Neural cell (in vitro differentiated cells): Measurements from ENCODE around the gene SLC9A2. TPM values are rescaled to one million over a fixed set of nuclear protein-coding genes. Genes with fewer than 3 reads are reported as not detected.

Experiments used
- H2AFZ ChIP-seq: fragments of 200-600, 300-800 bp; sonication (generic), shearing (Covaris generic); 2 replicates; pipeline ENCODE4 v1.6.0; 2014; ENCODE audit warnings: low read depth, mild to moderate bottlenecking, antibody characterized with exemption, low read length, moderate library complexity
- H3F3A ChIP-seq: fragments of 200-600 bp; shearing (Covaris generic); 2 replicates; pipeline ENCODE4 v1.6.1; 2016; ENCODE audit warnings: mild to moderate bottlenecking, moderate library complexity, mixed read lengths, antibody characterized with exemption, low read length; ENCODE audit not compliant: insufficient read depth, poor library complexity, severe bottlenecking
- H3K27ac ChIP-seq: fragments of 200-600, 300-800 bp; sonication (generic), shearing (Covaris generic); 2 replicates; pipeline ENCODE4 v1.5.1; 2014; ENCODE audit warnings: mild to moderate bottlenecking, low read length, moderate library complexity
- H3K27me3 ChIP-seq: fragments of 300-800, 200-600 bp; sonication (generic), shearing (Covaris generic); 2 replicates; pipeline ENCODE4 v1.6.0; 2014; ENCODE audit warnings: mild to moderate bottlenecking, low read depth, low read length, moderate library complexity; ENCODE audit not compliant: insufficient read depth
- H3K36me3 ChIP-seq: fragments of 300-800, 200-600 bp; sonication (generic), shearing (Covaris generic); 2 replicates; pipeline ENCODE4 v1.5.1; 2014; ENCODE audit warnings: mild to moderate bottlenecking, antibody characterized with exemption, low read length, moderate library complexity; ENCODE audit not compliant: insufficient read depth
- H3K4me2 ChIP-seq: fragments of 300-800, 200-600 bp; sonication (generic), shearing (Covaris generic); 2 replicates; pipeline ENCODE4 v1.6.0; 2014; ENCODE audit warnings: mild to moderate bottlenecking, low read length
- H3K4me3 ChIP-seq: fragments of 300-800, 200-600 bp; sonication (generic), shearing (Covaris generic); 2 replicates; pipeline ENCODE4 v1.5.1; 2014; ENCODE audit warnings: mild to moderate bottlenecking, low read length, moderate library complexity
- H3K79me2 ChIP-seq: fragments of 200-600 bp; shearing (Covaris generic); replicated peaks from 2 replicates; pipeline ENCODE4 v1.6.0; 2014; ENCODE audit warnings: mild to moderate bottlenecking, low read length, moderate library complexity; ENCODE audit not compliant: insufficient read depth
- H3K9ac ChIP-seq: fragments of 300-800, 200-600 bp; sonication (generic), shearing (Covaris generic); 2 replicates; pipeline ENCODE4 v1.6.1; 2016; ENCODE audit warnings: mild to moderate bottlenecking, low read length, mixed read lengths
- H3K9me2 ChIP-seq: fragments of 200-600 bp; shearing (Covaris generic); 2 replicates; pipeline ENCODE4 v1.6.1; 2016; ENCODE audit warnings: mild to moderate bottlenecking, low read length, mixed read lengths; ENCODE audit not compliant: insufficient read depth
- H3K9me3 ChIP-seq: fragments of 200-600, 300-800 bp; sonication (generic), shearing (Covaris generic); 2 replicates; pipeline ENCODE4 v1.6.1; 2016; ENCODE audit warnings: mild to moderate bottlenecking, mixed run types, low read length, moderate library complexity, mixed read lengths
- H4K20me1 ChIP-seq: fragments of 200-600 bp; shearing (Covaris generic); 2 replicates; pipeline ENCODE4 v1.6.1; 2016; ENCODE audit warnings: mild to moderate bottlenecking, mixed run types; ENCODE audit not compliant: insufficient read depth
- EP300 ChIP-seq: fragments of 450-650 bp; conservative IDR thresholded peaks from 2 replicates; pipeline ENCODE4 v1.6.1; 2014; ENCODE audit warnings: antibody characterized with exemption, mild to moderate bottlenecking, moderate library complexity; ENCODE audit not compliant: poor library complexity, severe bottlenecking
- EZH2 ChIP-seq: fragments of 200-600, 300-800 bp; shearing (Covaris generic), sonication (generic); IDR thresholded peaks from 2 replicates; pipeline ENCODE4 v1.6.1; 2014; ENCODE audit warnings: antibody characterized with exemption, low read length, borderline replicate concordance, mild to moderate bottlenecking; ENCODE audit not compliant: insufficient read depth, poor library complexity, severe bottlenecking
- MXI1 ChIP-seq: fragments of 450-650 bp; conservative IDR thresholded peaks from 2 replicates; pipeline ENCODE4 v1.6.1; 2014; ENCODE audit warnings: antibody characterized with exemption, mild to moderate bottlenecking; ENCODE audit not compliant: poor library complexity, severe bottlenecking
- POLR2AphosphoS5 ChIP-seq: IDR thresholded peaks from 2 replicates; pipeline ENCODE4 v1.6.1; 2012
- RAD21 ChIP-seq: fragments of 450-650 bp; conservative IDR thresholded peaks from 2 replicates; pipeline ENCODE4 v1.6.1; 2014; ENCODE audit warnings: antibody characterized with exemption, mild to moderate bottlenecking, moderate library complexity
- SMC3 ChIP-seq: fragments of 450-650 bp; conservative IDR thresholded peaks from 2 replicates; pipeline ENCODE4 v1.6.1; 2014; ENCODE audit warnings: antibody characterized with exemption, mild to moderate bottlenecking, moderate library complexity; ENCODE audit not compliant: poor library complexity
- TAF1 ChIP-seq: IDR thresholded peaks from 2 replicates; pipeline ENCODE4 v1.6.1; 2012; ENCODE audit warnings: low read depth
- polyA plus RNA-seq: library from polyadenylated mRNA; depleted of rRNA; stranded (reverse); fragments of >200 nt; gene quantifications from 2 replicates; pipeline ENCODE4 v1.2.3, GENCODE V29; 2014
- TF ChIP-seq, protein P1 (sequence below): IDR thresholded peaks from 2 replicates; pipeline ENCODE4 v1.6.1; 2012; ENCODE audit warnings: borderline replicate concordance
- TF ChIP-seq, protein P2 (sequence below): fragments of 450-650 bp; IDR thresholded peaks from 2 replicates; pipeline ENCODE4 v1.5.1; 2014; ENCODE audit warnings: antibody characterized with exemption, mild to moderate bottlenecking, moderate library complexity; ENCODE audit not compliant: poor library complexity, severe bottlenecking

The SLC9A2 gene
- polyA plus RNA-seq, 1 donor from 2014 or later = 0.09 TPM

DNA sequence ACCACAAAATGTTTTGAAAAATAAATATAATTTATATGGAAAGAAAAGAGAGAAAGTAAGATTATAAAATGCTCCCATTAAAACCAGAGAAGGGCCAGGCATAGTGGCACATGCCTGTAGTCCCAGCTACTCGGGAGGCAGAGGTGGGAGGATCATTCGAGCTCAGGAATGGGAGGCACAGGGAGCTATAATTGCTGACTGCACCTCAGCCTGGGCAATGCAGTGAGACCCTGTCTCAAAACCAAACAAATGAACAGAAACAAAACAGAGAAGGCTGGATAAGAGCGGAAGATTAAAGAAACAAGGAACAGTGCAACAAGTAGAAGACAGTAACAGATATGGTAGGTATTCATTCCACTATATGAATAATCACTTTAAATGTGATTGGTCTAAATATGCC is 123.9 kb downstream of the SLC9A2 start:
- Histone ChIP-seq H3F3A (no peaks in the 10 kb centered on the region), H4K20me1 (no peaks in the 10 kb centered on the region), H3K27ac (no peak overlapping the region), H3K79me2 (no peaks in the 10 kb centered on the region), H3K9ac (no peak overlapping the region), H3K9me2 (no peaks in the 10 kb centered on the region), H3K4me3 (no peak overlapping the region), H2AFZ (no peak overlapping the region), H3K9me3 (no peaks in the 10 kb centered on the region), H3K27me3 (no peaks in the 10 kb centered on the region), H3K4me2 (no peak overlapping the region), H3K36me3 (no peaks in the 10 kb centered on the region)
- TF ChIP-seq EZH2 (no peak), POLR2AphosphoS5 (no peak), MXI1 (no peak), SMC3 (no peak), RAD21 (no peak), EP300 (no peak), TAF1 (no peak)
- TF ChIP-seq, protein P1, sequence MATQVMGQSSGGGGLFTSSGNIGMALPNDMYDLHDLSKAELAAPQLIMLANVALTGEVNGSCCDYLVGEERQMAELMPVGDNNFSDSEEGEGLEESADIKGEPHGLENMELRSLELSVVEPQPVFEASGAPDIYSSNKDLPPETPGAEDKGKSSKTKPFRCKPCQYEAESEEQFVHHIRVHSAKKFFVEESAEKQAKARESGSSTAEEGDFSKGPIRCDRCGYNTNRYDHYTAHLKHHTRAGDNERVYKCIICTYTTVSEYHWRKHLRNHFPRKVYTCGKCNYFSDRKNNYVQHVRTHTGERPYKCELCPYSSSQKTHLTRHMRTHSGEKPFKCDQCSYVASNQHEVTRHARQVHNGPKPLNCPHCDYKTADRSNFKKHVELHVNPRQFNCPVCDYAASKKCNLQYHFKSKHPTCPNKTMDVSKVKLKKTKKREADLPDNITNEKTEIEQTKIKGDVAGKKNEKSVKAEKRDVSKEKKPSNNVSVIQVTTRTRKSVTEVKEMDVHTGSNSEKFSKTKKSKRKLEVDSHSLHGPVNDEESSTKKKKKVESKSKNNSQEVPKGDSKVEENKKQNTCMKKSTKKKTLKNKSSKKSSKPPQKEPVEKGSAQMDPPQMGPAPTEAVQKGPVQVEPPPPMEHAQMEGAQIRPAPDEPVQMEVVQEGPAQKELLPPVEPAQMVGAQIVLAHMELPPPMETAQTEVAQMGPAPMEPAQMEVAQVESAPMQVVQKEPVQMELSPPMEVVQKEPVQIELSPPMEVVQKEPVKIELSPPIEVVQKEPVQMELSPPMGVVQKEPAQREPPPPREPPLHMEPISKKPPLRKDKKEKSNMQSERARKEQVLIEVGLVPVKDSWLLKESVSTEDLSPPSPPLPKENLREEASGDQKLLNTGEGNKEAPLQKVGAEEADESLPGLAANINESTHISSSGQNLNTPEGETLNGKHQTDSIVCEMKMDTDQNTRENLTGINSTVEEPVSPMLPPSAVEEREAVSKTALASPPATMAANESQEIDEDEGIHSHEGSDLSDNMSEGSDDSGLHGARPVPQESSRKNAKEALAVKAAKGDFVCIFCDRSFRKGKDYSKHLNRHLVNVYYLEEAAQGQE = no peak
- TF ChIP-seq, protein P2, sequence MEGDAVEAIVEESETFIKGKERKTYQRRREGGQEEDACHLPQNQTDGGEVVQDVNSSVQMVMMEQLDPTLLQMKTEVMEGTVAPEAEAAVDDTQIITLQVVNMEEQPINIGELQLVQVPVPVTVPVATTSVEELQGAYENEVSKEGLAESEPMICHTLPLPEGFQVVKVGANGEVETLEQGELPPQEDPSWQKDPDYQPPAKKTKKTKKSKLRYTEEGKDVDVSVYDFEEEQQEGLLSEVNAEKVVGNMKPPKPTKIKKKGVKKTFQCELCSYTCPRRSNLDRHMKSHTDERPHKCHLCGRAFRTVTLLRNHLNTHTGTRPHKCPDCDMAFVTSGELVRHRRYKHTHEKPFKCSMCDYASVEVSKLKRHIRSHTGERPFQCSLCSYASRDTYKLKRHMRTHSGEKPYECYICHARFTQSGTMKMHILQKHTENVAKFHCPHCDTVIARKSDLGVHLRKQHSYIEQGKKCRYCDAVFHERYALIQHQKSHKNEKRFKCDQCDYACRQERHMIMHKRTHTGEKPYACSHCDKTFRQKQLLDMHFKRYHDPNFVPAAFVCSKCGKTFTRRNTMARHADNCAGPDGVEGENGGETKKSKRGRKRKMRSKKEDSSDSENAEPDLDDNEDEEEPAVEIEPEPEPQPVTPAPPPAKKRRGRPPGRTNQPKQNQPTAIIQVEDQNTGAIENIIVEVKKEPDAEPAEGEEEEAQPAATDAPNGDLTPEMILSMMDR = no peak

DNA sequence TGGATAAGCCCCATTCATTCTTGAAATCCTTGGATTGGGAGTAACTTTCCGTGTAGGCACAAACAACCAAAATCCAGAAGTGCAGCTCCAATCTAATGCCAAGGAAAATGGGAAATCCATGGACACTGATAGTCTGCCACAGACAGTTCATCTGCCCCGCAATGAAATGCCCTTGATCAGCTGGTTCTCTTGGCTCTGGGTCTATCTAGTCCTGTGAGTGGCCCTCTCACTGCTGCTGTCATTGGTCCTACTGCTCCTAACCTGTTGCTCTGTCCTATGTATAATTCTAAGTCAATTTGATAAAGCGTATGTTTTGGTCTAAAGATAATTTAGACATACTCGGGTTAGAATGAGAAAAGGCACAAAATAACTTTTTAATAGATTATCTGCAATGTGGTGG is 128.8 kb downstream of the SLC9A2 start:
- Histone ChIP-seq H3K9me3 (no peaks in the 10 kb centered on the region), H3K36me3 (no peaks in the 10 kb centered on the region), H4K20me1 (no peaks in the 10 kb centered on the region), H3K9me2 (no peaks in the 10 kb centered on the region), H3K27me3 (no peaks in the 10 kb centered on the region), H3K9ac (no peak overlapping the region), H3K4me3 (no peak overlapping the region), H3K4me2 (no peak overlapping the region), H3K27ac (no peak overlapping the region), H3K79me2 (no peaks in the 10 kb centered on the region), H2AFZ (no peak overlapping the region), H3F3A (no peaks in the 10 kb centered on the region)
- TF ChIP-seq, protein P2 = no peak
- no peak for TF ChIP-seq POLR2AphosphoS5
- no peak for TF ChIP-seq TAF1
- TF ChIP-seq MXI1 = no peak
- TF ChIP-seq SMC3 = no peak
- TF ChIP-seq, protein P1 = no peak
- TF ChIP-seq EP300 = no peak
- TF ChIP-seq EZH2 = no peak
- no peak for TF ChIP-seq RAD21
